GM12891 (cell line): Measurements from ENCODE around the gene SDCCAG8.

Source experiments
- PAX5 ChIP-seq: IDR thresholded peaks from 2 replicates; pipeline ENCODE4 v1.6.1; 2011; ENCODE audit warnings: low read length, moderate library complexity, mild to moderate bottlenecking; ENCODE audit not compliant: insufficient read depth, severe bottlenecking
- POLR2A ChIP-seq: IDR thresholded peaks from 2 replicates; pipeline ENCODE4 v1.6.1; 2011; ENCODE audit warnings: low read depth, low read length, control low read depth
- POLR2AphosphoS5 ChIP-seq: IDR thresholded peaks from 2 replicates; pipeline ENCODE4 v1.6.1; 2011; ENCODE audit warnings: low read depth, low read length, control low read depth
- SPI1 ChIP-seq: IDR thresholded peaks from 2 replicates; pipeline ENCODE4 v1.6.1; 2011; ENCODE audit warnings: low read depth, low read length, control low read depth
- TAF1 ChIP-seq: IDR thresholded peaks from 2 replicates; pipeline ENCODE4 v1.6.1; 2011; ENCODE audit warnings: low read depth, low read length, control low read depth

GRCh38 chr1:243523766-243524165 lies 267.9 kb downstream of the SDCCAG8 start:
- TF ChIP-seq POLR2AphosphoS5 = no peak
- no peak for TF ChIP-seq TAF1
- TF ChIP-seq POLR2A = no peak
- TF ChIP-seq SPI1 = no peak
- TF ChIP-seq PAX5 = no peak
